Liver (tissue), 9 donors: ENCODE results near the gene UFD1. TPM values are rescaled to one million over a fixed set of nuclear protein-coding genes. Genes with fewer than 3 reads are reported as not detected.

ENCODE experiments used
- DNase-seq: peaks from one replicate; pipeline ENCODE4 v3.0.0-alpha.2; 2017; ENCODE audit warnings: low spot score
- H3K27ac ChIP-seq, 2 donors: one replicate each; pipeline ENCODE4 v1.7.0; 2013; ENCODE audit warnings: inconsistent platforms in 2 of 2, low read length in 2 of 2, control low read depth in 1 of 2, low read depth in 1 of 2, mild to moderate bottlenecking in 1 of 2
- H3K27me3 ChIP-seq, 4 donors: one replicate each; pipeline versions ENCODE4 v1.6.1 to v1.7.0; 2013; ENCODE audit warnings: low read length in 3 of 4, inconsistent platforms in 1 of 4, mild to moderate bottlenecking in 1 of 4, moderate library complexity in 1 of 4; ENCODE audit not compliant: control insufficient read depth in 4 of 4, insufficient read depth in 4 of 4
- H3K36me3 ChIP-seq, 4 donors: one replicate each; pipeline versions ENCODE4 v1.6.1 to v1.7.0; 2013; ENCODE audit warnings: low read length in 3 of 4, mild to moderate bottlenecking in 3 of 4, low read depth in 1 of 4, moderate library complexity in 1 of 4; ENCODE audit not compliant: control insufficient read depth in 4 of 4, insufficient read depth in 3 of 4
- H3K4me1 ChIP-seq, 4 donors: one replicate each; pipeline versions ENCODE4 v1.6.1 to v1.7.0; 2013; ENCODE audit warnings: low read length in 3 of 4, mild to moderate bottlenecking in 3 of 4, moderate library complexity in 1 of 4; ENCODE audit not compliant: control insufficient read depth in 4 of 4, insufficient read depth in 4 of 4
- H3K4me3 ChIP-seq, 3 donors: one replicate each; pipeline versions ENCODE4 v1.6.1 to v1.7.0; 2013; ENCODE audit warnings: low read length in 3 of 3, control low read depth in 1 of 3, low read depth in 1 of 3, mild to moderate bottlenecking in 1 of 3
- H3K9ac ChIP-seq, 2 donors: one replicate each; pipeline ENCODE4 v1.7.0; 2013; ENCODE audit warnings: low read length in 2 of 2, mild to moderate bottlenecking in 2 of 2, moderate library complexity in 2 of 2, control low read depth in 1 of 2, low read depth in 1 of 2
- H3K9me3 ChIP-seq, 4 donors: one replicate each; pipeline versions ENCODE4 v1.6.1 to v1.7.0; 2013; ENCODE audit warnings: low read length in 3 of 4; ENCODE audit not compliant: control insufficient read depth in 4 of 4
- CTCF ChIP-seq: fragments of 150-350 bp; IDR thresholded peaks from 2 replicates; pipeline ENCODE4 v1.5.1; 2017; ENCODE audit warnings: improper control_type of control experiment, low read depth, low read length; ENCODE audit not compliant: missing input control
- FOXA1 ChIP-seq: IDR thresholded peaks from 2 replicates; pipeline ENCODE4 v1.6.1; 2016; ENCODE audit warnings: antibody characterized with exemption
- FOXA2 ChIP-seq: IDR thresholded peaks from 2 replicates; pipeline ENCODE4 v1.6.1; 2016; ENCODE audit warnings: antibody characterized with exemption
- GABPA ChIP-seq, 2 donors: IDR thresholded peaks in 1 of 2; conservative IDR thresholded peaks in 1 of 2; 2 replicates each; pipeline ENCODE4 v1.6.1; 2016; ENCODE audit warnings: antibody characterized with exemption in 2 of 2, mild to moderate bottlenecking in 1 of 2, moderate library complexity in 1 of 2
- HNF4G ChIP-seq: IDR thresholded peaks from 2 replicates; pipeline ENCODE4 v1.6.1; 2016; ENCODE audit warnings: antibody characterized with exemption
- JUND ChIP-seq, 2 donors: IDR thresholded peaks; 2 replicates each; pipeline ENCODE4 v1.6.1; 2016; ENCODE audit warnings: antibody characterized with exemption in 2 of 2
- MAX ChIP-seq: IDR thresholded peaks from 2 replicates; pipeline ENCODE4 v1.6.1; 2016; ENCODE audit warnings: antibody characterized with exemption
- RAD21 ChIP-seq, 2 donors: IDR thresholded peaks; 2 replicates each; pipeline ENCODE4 v1.6.1; 2016; ENCODE audit warnings: antibody characterized with exemption in 2 of 2, mild to moderate bottlenecking in 2 of 2
- REST ChIP-seq: IDR thresholded peaks from 2 replicates; pipeline ENCODE4 v1.6.1; 2016; ENCODE audit warnings: antibody characterized with exemption, mild to moderate bottlenecking
- SP1 ChIP-seq: IDR thresholded peaks from 2 replicates; pipeline ENCODE4 v1.6.1; 2018; ENCODE audit warnings: antibody characterized with exemption, mild to moderate bottlenecking
- TAF1 ChIP-seq: conservative IDR thresholded peaks from 2 replicates; pipeline ENCODE4 v1.6.1; 2016; ENCODE audit warnings: antibody characterized with exemption, mild to moderate bottlenecking
- ZBTB33 ChIP-seq: IDR thresholded peaks from 2 replicates; pipeline ENCODE4 v1.6.1; 2016; ENCODE audit warnings: antibody characterized with exemption
- WGBS: extraction: QIAGEN DNeasy Blood & Tissue Kit; methylation state at CpG from one replicate; pipeline ENCODE4 v1.1.7; 2013; 5-methylcytosine and 5-hydroxymethylcytosine counted together
- polyA plus RNA-seq, 2 donors: library from polyadenylated mRNA; stranded (reverse) in 1 of 2; unstranded in 1 of 2; fragments of 200-250 nt in 1 of 2; fragments of >200 nt in 1 of 2; fragmentation: Nextera tagmentation in 1 of 2; extraction: Ambion mirVana in 1 of 2; gene quantifications; one replicate each; pipeline versions ENCODE4 v1.2.1 to v1.2.3, GENCODE V29; 2013 to 2015
- total RNA-seq, 2 donors: library from RNA; depleted of rRNA; stranded (reverse); fragments of >200 nt; gene quantifications; one replicate each; pipeline ENCODE4 v1.2.3, GENCODE V29; 2014
- donor health status: healthy.
- donor health status: healthy.
- donor health status: healthy.
- donor health status: healthy.
- donor health status: healthy.

Gene UFD1
- total and polyA plus RNA-seq, 4 donors, result 28.2 to 64.2 (median 54.6) TPM

GRCh38 chr22:19449422-19449767 is 29.6 kb downstream of the UFD1 start (continued):
- TF ChIP-seq CTCF (no peak), SP1 (no peak), MAX (no peak), HNF4G (no peak)

- 93% methylated on average over 5 of the region's 5 CpGs for WGBS
- no peak overlapping the region for H3K9ac ChIP-seq
- no peak overlapping the region for H3K27ac ChIP-seq
- TF ChIP-seq REST (no peak), JUND (IDR thresholded peaks at IDR 0.05) (no peak), SP1 (no peak), FOXA1 (no peak), ZBTB33 (no peak), TAF1 (no peak), GABPA (IDR thresholded peaks at IDR 0.05 in 1 of 2, conservative IDR thresholded peaks at IDR 0.05 in 1 of 2) (no peak), FOXA2 (no peak), RAD21 (IDR thresholded peaks at IDR 0.05) (no peak)
- H3K36me3 ChIP-seq, result peaks cover 0 to 34% (median 24%) of the 10 kb centered on the region in 4 donors
- no peaks in the 10 kb centered on the region for H3K27me3 ChIP-seq
- H3K4me3 ChIP-seq, result no peak overlapping the region
- no peaks in the 10 kb centered on the region for H3K9me3 ChIP-seq
- no peak for DNase-seq
- peaks cover 4 to 19% (median 12%) of the 10 kb centered on the region in 4 donors for H3K4me1 ChIP-seq
Measured at GRCh38 chr22:19448739-19449421, 30.1 kb downstream of the UFD1 start.
